Adrenal gland (tissue), 5 donors: ENCODE results near the gene GYPC.
"Not testable (repeated sequence)": the region's sequence is repeated elsewhere in the genome, so short reads cannot be mapped to it uniquely, and the experiment has no call there.

Source experiments
- CTCF ChIP-seq, 6 experiments: fragments of 450-650 bp in 4 of 6; fragments of 200-600 bp in 2 of 6; sonication (generic) in 1 of 6; IDR thresholded peaks; 1 replicate in 5 of 6; 2 replicates in 1 of 6; pipeline versions ENCODE4 v1.5.1 to v1.8.0; 2016 to 2021; ENCODE audit warnings: antibody characterized with exemption in 6 of 6, mild to moderate bottlenecking in 2 of 6, moderate library complexity in 1 of 6
- POLR2A ChIP-seq, 2 donors: fragments of 450-650 bp; IDR thresholded peaks; one replicate each; pipeline ENCODE4 v1.6.1; 2017; ENCODE audit warnings: antibody characterized with exemption in 2 of 2, mild to moderate bottlenecking in 2 of 2, moderate library complexity in 1 of 2
- donor health status: DM: no; HTN: no; CAD: no.

- not testable (repeated sequence) for TF ChIP-seq POLR2A, CTCF (IDR thresholded peaks at IDR 0.05)
Measured at GRCh38 chr2:126692241-126692640, 36.3 kb downstream of the GYPC start.
